Measurements from ENCODE around the gene ITPA.

Gene ITPA

DNA sequence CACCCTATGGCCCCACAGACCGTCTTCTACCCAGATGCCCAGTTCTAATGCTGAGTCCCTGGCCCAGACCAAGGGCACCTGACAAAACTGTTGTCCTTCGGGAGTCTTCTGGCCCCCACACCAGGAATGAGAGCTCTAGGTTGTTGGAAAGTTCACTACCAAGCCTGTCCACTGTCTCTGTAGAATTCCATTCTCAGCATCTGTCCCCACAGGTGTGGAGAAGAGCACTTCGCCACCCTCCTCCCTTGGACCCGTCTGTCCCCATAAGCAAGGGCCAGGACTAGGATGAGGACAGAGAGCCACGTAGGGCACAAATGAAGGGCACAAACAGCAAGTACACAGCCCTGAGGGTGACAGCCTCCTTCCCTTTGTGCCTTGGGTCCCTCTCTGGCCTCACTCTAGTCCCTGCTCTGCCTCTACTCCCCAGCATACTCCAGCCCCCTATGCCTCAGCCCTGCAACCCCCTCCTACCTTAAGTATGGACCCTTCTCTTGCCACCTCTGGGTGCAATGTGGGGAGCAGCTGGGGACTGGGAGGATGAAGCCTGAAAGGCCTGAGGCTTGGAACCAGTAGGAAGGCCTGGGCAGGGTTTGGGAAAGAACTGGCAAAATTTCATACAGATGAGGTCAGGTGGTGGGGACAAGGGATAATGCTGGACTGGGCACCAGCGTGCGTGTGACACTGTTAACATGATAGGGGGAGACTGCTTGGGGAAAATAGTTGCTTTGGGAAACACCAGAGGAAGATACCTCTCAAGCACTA is 40.3 kb upstream of the ITPA start:
- no peak overlapping the region for H3K27ac ChIP-seq
- TF ChIP-seq, protein P1, sequence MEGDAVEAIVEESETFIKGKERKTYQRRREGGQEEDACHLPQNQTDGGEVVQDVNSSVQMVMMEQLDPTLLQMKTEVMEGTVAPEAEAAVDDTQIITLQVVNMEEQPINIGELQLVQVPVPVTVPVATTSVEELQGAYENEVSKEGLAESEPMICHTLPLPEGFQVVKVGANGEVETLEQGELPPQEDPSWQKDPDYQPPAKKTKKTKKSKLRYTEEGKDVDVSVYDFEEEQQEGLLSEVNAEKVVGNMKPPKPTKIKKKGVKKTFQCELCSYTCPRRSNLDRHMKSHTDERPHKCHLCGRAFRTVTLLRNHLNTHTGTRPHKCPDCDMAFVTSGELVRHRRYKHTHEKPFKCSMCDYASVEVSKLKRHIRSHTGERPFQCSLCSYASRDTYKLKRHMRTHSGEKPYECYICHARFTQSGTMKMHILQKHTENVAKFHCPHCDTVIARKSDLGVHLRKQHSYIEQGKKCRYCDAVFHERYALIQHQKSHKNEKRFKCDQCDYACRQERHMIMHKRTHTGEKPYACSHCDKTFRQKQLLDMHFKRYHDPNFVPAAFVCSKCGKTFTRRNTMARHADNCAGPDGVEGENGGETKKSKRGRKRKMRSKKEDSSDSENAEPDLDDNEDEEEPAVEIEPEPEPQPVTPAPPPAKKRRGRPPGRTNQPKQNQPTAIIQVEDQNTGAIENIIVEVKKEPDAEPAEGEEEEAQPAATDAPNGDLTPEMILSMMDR (conservative IDR thresholded peaks at IDR 0.05): no peak

DNA sequence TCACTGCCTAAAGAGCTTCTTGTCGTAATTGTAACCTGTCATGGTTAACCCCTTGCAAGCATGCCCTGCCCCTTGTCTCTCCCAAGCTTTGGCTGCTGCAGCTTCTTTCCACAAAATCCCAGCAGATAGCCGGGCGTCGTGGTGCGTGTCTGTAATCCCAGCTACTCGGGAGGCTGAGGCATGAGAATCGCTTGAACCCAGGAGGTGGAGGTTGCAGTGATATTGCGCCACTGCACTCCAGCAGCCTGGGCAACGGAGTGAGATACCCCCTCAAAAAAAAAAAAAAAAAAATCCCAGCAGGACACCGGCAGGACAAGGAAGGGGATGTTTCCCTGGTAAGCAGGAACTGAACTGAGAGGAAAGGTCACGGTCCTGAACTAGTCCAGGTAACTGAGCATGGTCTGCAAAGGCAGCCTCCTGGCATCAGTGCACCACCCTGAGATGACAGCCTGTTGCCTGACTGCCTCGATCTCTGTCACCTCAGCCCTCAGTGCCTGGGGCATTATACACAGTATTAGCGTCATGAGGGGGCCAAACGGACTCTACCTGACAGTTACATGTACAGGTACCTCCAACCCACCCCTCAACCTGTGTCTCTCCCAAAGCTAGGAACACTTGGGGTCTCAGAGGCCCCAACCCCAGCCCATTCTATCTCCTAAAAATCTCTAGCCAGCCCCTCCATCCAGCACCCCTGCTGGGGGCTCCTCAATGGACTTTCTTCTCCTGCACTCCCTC is 37.7 kb upstream of the ITPA start:
- TF ChIP-seq, protein P1 (conservative IDR thresholded peaks at IDR 0.05): no peak
- no peak overlapping the region for H3K27ac ChIP-seq

DNA sequence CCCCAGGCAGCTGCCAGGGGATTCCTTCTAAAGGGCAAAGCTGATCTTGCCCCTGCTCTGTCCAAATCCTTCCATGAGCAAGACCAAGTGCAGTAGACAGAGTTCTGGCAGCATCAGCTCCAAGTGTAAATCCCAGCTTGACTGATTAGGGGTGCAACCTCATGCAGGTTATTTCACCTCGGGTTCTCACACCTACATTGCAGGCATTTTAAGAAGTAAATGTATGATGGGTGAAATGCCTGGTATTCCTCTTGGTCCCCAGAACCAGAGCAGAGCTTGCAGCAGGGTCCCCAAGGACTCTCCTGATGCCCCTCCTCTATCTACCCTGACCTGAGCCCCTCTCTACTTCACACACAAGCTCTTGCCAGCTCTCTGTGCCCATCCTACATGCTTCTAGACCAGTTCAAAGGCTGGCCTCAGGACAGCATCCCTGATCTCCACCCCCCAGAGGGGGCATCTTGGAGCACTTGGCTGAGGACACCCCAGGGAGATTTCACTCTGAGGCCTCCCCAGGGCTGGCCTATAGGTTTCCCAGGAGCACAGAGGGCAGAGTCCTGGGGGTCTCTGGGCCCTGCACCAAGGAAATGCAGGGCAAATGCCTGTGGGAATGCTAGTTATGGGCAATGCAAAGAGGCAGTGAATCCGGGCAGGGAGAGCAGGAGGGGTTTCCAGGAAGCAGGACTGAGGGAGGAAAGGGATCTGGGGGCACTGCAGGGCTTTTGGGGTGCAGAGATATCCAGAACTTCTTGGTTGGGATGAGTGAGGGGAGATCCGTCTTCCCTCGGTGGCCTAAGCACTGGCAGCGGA is 37.0 kb upstream of the ITPA start:
- TF ChIP-seq, protein P1 (conservative IDR thresholded peaks at IDR 0.05): no peak

DNA sequence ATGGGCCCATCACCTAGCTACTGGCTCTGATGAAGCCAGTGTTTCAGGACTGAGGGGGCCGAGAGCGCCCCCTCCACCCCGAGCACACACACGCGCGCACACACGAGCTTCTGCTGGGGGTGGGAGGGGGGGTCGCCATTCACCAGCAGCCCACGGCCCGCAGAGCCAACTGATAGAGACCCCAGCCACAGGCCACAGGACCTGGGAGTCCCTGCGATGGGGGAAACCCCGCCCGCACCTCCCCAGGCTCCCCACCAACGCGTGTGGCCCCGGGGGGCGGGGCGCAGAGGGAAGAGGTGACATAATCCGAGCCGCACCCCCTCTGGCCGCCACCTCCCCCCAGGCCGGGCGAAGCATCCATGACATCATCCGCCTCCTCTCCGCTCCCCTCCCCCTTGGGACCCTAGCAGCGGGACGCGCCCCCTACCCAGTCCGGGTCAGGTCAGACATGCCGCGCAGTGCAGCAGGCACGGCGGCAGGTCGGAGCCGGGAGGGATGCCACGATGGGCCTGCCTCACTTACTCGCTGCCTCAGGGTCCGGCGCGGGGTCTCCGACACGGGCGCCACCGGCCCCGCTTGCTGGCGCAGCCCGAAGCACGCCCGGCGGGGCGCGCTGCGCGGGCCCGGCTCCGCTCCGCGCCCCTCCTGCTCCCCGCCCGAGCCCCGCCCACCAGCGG is 36.2 kb upstream of the ITPA start, which contains the start of gene LZTS3:
Gene LZTS3 (minus strand): TSS at position 617 of the 677 bp plus-strand sequence. CDS start 6,386 bp downstream, outside the sequence.
- TF ChIP-seq, protein P1 (conservative IDR thresholded peaks at IDR 0.05): no peak
- peak within 1 kb of the TSS; percentile 72 for H3K27ac ChIP-seq

More for the DNA sequence above, 37.0 kb upstream of the ITPA start:
- peak overlapping the region; percentile 72; the same call in 1 of the 2 replicates for H3K27ac ChIP-seq

DNA sequence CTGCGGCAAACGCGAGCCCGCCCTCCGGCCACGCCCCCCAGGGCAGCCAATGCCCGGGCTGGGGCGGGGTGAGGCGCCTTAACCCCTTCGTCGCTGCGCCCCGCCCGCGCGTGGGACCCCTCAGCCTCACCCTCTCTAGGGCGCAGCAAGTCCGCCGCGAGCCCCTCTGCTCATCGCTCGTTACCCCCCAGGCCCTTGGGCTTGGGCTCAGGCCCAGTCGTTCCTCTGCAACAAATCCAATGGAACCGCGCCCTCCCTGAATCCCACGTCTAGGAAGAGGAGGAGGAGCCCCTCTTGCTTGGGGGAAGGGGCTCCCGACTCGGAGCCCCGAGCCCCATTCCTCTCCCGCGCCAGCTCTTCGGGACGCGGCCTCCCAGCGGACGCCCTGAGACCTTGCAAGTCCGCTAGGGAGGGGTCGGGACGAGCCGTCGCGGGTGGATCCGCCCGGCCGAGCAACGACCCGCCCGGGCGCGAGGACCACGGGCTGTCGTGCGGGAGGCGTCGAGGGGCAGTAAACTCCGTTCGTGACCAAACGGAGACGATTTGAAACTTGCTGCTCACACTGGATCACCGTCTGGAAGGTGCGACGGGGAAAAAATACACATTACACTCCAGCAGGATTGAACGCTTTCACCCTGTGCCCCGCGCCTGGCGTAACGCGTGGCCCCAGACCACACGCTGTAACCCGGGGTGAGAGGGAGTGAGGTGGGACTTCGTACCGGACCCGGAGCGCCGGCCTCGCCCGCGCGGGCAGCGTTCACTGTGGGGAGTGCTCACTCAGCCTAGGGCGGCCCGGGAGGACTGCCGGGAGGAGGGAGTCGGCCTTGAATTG is 35.5 kb upstream of the ITPA start:
- TF ChIP-seq, protein P1 (conservative IDR thresholded peaks at IDR 0.05): peak; percentile 24; the same call in 1 of the 2 replicates
- peak overlapping the region; percentile 72 for H3K27ac ChIP-seq

DNA sequence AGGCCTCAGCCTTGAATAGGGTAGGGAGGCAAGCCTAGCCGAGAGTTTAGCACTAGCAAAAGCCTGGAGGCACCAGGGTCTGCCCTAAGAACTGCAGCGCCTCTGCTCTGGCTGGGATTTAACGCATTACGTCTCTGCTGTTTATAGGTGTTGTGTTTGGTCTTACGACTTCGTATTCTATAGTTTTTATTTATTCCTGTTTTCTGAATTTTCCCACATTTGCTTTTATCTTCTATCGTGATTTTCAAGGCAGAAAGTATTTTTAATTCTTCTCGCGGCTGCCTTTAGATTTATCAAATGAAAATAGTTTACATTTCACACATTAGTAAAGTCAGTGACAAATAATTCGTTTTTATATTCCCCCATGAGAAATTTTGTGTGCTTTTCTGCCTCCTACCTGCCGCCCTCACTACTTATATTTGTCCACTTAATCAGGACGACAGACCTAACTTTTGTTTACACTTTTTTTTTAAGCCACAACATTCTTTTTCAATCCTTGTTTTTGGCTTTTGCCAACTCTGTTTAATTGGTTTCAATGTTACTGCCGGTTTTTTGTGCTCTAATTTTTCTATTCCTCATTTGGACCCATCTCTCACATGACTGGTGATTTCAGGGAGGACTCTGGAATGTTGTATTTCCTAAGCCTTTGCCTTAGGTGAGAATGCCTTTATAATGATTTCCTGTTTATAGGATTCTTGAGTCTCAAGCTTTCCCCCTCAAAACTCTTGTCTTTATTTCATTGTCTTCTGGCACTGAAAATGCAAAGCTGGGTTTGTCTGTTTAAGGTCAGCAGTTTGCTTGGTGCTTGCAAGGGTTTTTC is 34.6 kb upstream of the ITPA start:
- H3K27ac ChIP-seq: peak overlapping the region; percentile 72
- TF ChIP-seq, protein P1 (conservative IDR thresholded peaks at IDR 0.05): no peak

Data from VCaP (cell line).